Stimulated activated CD4-positive, alpha-beta T cell treated with anti-CD3 and anti-CD28 coated beads, Interleukin-4, amount 100 ng/mL, for 1 hour (primary cell): ENCODE measurements around the gene ADAMTS17.

Source experiments
- DNase-seq: peaks from one replicate; pipeline ENCODE4 v3.0.0-alpha.2; 2020

The ADAMTS17 gene

GRCh38 chr15:100166313-100166712 lies 175.5 kb downstream of the ADAMTS17 start:
- DNase-seq = no peak

DNA sequence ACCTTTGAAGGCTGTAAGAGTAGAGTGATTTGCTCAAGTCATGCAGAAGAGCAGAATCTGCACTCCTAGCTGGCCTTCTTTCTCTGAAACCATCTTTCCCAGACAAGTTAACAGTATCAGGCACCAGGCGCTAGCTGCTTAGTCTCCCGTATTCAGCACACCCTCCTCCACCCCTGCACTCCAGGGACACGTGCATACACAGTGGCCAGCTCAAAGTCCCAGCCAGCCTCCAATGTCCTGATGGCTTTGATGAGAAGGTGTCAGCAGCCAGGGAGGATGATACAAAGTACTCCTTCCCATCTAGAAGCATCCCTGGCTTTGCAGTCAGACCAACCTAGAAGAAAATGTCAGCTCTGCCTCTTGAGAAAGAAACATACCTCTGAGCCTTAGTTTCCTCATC lies 177.8 kb downstream of the ADAMTS17 start:
- DNase-seq = no peak

- no peak for DNase-seq
Measured at GRCh38 chr15:100160953-100161352, 180.8 kb downstream of the ADAMTS17 start.

DNA sequence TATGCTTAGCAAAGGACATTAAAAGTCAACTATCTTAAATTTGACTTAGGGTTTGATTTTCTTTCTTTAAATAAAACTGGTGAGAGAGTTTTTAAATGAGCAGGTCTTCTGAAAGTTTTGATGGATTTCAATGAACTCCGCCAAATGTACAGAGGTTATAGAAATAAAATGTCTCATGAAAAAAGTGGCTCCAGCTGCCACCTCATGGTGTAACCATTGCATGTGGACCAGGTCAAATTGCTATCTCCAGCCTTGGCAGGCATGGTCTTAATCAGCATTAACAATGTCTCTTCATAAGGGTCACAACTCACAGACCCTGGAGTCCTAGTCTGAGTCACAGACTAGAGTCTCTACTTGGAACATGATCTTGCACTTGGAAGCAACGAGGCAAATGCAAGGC lies 182.3 kb downstream of the ADAMTS17 start:
- no peak for DNase-seq

DNA sequence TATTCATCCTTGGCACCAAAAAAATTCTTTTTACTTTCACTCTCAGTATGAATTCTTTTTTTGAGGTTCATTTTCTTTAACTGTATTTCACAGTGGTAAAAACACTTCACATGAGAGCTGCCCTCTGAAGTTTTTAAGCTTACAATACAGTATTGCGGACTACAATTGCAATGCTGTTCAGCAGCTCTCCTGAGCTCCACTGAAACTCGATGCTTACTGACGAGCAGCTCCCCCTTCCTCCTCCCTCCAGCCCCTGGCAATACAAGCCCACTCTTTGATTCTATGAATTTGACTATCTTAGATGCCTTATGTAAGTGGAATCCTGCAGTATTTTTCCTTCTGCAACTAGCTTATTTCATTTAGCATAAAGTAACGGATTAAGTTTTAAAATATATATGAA lies 183.4 kb downstream of the ADAMTS17 start:
- DNase-seq = no peak

DNA sequence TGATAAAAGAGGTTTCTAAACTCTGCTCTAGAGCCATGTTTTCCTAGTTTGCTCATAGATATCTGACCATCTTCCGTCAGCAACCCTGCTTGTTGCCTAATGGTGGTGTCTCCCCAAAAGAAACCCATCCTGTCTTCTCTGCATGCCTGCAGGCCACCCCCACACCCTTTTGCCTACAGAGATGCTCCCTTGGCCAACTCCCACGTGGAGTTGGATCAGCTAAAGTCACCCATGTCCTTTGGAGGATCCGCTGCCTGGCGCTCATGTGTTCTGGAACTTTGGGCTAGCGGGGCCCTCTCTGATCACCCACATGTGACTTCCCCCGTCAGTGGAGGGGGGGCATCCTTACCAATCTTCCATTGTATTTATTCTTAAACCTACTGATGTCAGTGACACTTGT lies 185.6 kb downstream of the ADAMTS17 start:
- DNase-seq = no peak

DNA sequence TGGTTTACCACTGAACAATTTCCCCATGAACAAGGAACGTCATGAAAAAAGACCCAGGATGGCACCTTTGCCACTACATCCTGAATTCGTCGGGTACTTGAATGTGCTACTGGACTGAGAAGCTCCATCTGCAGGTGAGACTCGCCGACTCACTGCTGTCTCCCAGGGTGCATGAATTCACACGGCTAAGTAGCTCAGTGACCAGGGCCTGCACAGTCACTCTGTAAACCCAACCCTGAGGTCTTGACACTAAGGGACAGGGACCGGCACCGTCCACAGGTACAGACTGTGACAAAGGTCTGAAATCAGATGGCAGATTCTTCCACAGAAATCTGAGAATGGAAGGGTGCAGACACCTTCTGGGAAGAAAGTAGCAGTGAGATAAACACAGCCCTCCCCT lies 187.4 kb downstream of the ADAMTS17 start:
- DNase-seq = no peak

GRCh38 chr15:100152463-100152862 lies 189.3 kb downstream of the ADAMTS17 start:
- DNase-seq = no peak

GRCh38 chr15:100150906-100151305 lies 190.9 kb downstream of the ADAMTS17 start:
- no peak for DNase-seq

DNA sequence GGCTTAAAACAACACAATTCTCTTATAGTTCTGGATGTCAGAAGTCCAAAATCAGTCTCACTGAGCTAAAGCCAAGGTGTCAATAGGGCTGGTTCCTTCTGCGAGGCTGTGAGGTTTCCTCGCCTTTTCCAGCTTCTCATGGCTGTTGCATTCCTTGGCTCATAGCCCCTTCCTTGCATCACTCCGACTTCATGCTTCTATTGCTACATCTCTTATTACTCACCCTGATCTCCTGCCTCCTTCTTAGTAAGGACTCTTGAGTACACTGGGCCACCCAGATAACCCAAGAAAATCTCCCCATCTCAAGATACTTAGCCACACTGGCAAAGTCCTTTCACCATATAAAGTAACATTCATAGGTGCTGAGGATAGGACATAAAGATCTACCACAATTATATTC lies 193.9 kb downstream of the ADAMTS17 start:
- no peak for DNase-seq

DNA sequence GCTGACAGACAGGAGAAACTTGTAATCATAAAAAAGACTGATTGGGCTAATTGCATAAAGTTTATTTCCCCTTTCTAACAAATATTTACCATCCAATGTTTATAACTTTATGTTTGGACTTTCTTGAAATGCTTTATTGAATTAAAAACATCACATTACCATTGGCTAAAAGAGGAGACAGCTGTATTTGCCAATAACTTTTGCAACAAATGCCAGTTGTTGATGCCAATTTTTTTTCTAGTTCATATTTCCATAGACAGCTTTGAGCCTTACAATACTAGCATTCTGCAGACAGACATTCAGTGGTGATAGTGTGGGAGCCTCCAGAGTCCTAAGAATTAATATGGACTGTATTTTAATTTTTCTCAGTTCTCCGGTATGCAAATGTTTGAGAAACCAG lies 198.4 kb downstream of the ADAMTS17 start:
- no peak for DNase-seq

DNA sequence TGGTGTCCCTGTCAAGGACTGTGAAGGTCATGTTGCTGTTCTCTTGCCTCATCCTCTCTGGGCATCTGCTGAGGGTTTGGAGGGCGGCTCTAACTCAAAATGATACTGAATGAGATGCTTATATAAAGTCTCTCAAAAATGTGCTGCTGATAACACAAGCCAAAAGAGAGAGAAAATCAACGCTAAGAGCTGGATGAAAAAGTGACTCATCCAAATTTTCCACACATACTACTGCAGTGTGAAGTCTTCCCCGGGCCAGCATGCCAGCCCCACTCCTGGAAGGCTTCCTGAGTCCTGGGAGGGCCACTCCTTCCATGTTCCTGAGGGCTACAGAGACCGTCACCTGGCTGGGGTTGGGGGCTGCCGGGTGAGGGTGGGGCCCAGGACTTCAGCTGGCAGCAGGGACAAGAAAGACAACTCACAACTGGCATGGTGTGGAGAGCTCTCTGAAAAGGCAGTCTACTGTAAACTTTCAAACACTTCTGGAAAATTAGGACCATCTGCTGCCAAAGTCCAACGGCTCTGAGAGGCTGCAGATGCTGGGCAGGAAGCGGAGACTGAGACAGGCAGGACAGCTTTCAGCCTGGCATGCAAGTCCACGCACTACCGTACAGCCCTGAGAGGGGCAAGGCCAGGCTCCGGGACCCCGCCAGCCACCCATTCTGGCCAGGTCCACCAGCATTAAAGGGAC lies 200.3 kb downstream of the ADAMTS17 start:
- no peak for DNase-seq

DNA sequence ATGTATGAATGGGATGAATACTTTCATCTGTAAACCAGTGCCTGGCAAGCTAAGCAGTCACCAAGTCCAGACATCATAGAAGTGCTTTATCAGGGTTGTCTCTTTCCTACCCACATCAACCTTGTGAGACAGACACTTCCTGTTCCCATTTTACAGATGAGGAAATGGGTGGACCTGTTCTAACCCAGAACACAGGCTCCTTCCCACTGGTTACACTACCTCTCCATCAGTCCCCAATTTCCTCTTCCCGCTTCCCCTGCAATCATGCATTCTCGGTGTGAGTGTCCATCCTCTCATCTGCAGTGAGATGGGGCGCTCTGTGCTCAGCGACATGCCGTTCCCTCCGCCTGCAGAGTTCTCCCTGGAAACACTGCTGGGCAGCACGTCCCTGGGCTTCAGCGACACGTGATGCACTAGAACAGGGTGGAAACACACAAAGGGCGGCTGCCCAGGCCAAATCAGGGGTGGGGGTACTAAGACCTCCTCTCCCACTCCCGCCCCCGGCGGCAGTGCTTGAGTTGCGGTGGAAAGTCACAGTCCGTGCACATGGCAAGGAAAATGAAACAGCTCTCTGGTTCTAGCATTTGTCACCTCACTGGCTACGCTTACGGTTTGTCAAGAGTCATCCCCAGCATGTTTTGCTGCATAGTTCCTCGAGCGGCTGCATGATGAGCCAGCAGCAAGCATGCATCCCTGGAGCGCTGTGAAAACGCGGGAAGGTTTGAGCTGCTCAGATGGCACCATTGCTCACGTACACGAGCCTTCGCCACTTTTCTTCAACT lies 201.1 kb downstream of the ADAMTS17 start:
- no peak for DNase-seq

DNA sequence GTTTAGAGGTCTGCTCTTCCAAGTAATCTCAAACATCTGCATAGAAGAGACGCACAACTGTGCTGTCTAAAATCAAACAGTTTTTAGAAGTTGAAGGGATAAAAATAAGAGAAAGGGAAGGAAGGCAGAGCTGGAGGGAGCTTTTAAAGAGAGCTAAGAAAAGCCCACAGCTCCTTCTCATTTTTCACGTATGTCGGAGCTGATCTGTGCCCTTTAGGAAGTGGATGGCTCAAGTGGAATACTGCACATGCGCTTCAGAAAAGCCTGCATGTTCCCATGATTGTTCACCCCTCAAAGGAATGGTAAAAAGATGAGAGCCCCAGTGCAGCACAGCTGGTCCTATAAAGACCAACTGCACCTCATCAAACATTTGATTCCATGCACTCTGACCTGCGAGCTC lies 207.2 kb downstream of the ADAMTS17 start:
- no peak for DNase-seq

- no peak for DNase-seq
Measured at GRCh38 chr15:100134089-100134583, 207.6 kb downstream of the ADAMTS17 start.

- no peak for DNase-seq
Measured at GRCh38 chr15:100133001-100133400, 208.8 kb downstream of the ADAMTS17 start.

GRCh38 chr15:100132309-100132708 lies 209.5 kb downstream of the ADAMTS17 start:
- no peak for DNase-seq

DNA sequence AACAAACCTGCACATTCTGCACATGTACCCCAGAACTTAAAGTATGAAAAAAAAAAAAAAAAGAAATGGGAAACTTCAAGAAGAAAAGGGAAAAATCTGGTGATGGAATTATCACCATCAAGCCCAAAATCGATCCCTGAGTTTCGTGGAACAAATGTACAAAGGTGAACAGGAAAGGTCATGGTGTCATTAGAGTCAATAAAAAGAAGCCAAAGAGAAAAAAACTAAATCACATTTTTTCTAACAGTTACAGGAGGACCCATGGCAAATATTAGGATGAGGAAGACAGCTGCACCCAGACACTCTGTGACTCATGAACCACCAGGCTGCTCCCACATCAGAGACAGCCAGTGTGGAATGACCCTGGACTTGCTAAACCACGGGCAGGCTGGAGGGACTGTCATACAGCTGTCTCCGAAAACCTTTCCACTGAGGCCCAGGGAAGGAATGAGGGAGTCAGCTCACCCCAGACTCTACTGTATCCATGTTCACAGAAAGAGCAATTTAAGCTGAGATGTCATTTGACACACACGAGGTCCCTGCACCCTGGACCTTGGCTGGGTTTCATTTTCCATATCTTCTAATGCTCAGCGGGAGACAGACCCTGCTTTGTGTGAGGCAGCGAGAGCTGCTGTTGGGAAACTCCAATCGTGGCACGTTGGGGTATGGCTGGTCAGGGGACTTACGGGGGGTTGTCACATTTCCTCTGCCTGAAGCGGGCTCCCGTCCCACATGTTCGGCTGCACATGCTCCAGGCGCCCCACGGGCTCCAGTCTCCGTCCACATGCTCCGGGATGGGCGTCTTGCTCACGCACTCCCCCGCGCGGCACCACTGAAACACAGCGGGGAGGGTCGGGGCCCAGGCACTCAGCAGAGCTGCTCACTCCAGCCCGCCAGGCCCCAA lies 210.2 kb downstream of the ADAMTS17 start:
- peak; percentile 46 for DNase-seq

GRCh38 chr15:100129677-100130076 lies 212.1 kb downstream of the ADAMTS17 start:
- DNase-seq = no peak

DNA sequence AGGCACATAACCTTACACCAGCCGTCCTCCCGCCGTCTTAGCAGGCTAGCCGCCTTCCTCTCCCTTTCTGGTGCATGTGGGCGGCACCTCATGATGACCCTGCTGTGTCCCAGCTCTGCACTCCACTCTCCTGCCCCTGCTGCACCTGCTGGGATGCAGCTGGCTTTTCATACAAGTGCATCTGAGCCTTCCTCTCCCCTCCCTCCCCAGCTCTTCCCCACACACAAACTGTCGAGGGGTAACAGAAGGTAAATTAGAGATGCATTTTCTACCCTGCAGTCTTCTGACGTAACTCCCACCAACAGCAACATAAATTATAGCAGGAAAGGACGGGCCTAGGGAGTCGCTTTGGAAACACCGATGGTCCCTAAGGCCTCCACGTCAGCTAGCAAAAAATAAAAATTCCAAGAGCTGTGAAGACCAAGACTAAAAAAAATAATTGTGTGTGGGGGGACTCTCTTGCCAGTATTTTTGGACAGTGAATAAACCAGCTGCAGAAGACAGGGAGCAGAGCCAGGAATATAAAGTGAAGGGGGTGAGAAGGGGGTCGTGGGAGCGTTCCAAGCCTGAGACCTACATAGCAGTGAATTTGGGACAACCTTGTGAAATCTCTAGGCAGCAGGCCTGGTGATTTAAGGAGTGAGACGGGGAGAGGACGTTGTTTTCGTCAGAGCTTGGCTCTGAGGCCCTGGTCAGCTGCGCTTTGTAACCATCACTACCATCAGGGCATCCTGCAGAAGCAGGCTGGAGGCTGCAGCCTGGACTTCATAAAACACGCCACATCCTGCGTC lies 216.2 kb downstream of the ADAMTS17 start:
- no peak for DNase-seq

GRCh38 chr15:100124936-100125335 lies 216.8 kb downstream of the ADAMTS17 start:
- no peak for DNase-seq

DNA sequence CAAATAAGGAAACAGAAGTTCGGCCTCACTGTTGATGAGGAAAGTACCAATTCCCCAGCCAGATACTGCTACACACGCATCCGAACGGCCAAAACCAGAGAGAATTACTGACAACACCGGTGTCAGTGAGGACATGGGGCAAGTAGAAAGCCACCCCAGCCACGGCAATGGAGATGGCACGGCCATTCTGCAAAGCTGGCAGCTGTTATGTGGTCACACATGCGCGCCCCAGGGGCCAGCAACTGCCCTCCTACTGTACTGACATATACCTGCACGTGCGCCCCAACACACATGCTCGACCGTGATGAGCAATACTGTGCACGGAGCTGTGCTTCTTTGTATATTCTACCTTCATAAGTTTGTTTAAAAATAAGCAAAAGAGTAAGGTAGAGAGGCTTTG lies 217.4 kb downstream of the ADAMTS17 start:
- DNase-seq = no peak

DNA sequence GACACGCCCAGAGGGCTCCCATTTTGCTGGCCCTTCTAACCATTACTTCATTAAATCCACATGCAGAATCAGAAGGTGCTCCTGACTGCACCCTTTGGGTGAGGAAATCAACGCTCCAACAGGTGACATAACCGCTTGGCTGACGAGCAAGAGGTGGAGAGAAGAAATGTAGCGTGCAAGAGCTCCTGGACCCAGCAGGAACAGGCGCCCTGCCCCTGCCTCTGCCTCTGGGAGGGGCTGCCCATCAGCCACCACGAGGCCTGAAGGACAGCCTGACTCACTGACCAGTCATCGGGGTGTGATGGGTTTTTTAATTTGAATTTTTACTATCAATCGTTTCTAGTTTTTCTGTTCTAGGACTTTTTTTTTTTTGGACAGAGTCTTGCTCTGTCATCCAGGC lies 218.2 kb downstream of the ADAMTS17 start:
- no peak for DNase-seq
